Left forelimb (tissue), 1 donor: ENCODE measurements around the gene MCU.
"Not testable (repeated sequence)": the region's sequence is repeated elsewhere in the genome, so short reads cannot be mapped to it uniquely, and the experiment has no call there.

ENCODE experiments used
- DNase-seq: peaks from one replicate; pipeline ENCODE4 v3.0.0-alpha.2; 2018; ENCODE audit warnings: low spot score

Gene MCU

GRCh38 chr10:72686430-72686829 is 5.5 kb upstream of the MCU start:
- DNase-seq = not testable (repeated sequence)

- no peak for DNase-seq
Observed at GRCh38 chr10:72687035-72687434, 4.9 kb upstream of the MCU start.

- no peak for DNase-seq
Observed at GRCh38 chr10:72688208-72688651, 3.7 kb upstream of the MCU start.

- DNase-seq = no peak
Observed at GRCh38 chr10:72689660-72690059, 2.3 kb upstream of the MCU start.

GRCh38 chr10:72690071-72690755 is 1.7 kb upstream of the MCU start:
- DNase-seq = no peak

GRCh38 chr10:72691470-72691862 is 477 bp upstream of the MCU start:
- no peak for DNase-seq

- DNase-seq = no peak
Observed at GRCh38 chr10:72692744-72692993, 726 bp downstream of the MCU start.

- no peak for DNase-seq
Observed at GRCh38 chr10:72692994-72693781, 1.2 kb downstream of the MCU start.

- no peak for DNase-seq
Observed at GRCh38 chr10:72694476-72695369, 2.8 kb downstream of the MCU start.

- no peak for DNase-seq
Observed at GRCh38 chr10:72695496-72695895, 3.6 kb downstream of the MCU start.

GRCh38 chr10:72697716-72698115 is 5.8 kb downstream of the MCU start:
- no peak for DNase-seq

- DNase-seq = not testable (repeated sequence)
Observed at GRCh38 chr10:72702465-72702864, 10.5 kb downstream of the MCU start.

GRCh38 chr10:72702868-72703581 is 11.1 kb downstream of the MCU start:
- DNase-seq = no peak

- no peak for DNase-seq
Observed at GRCh38 chr10:72704117-72704516, 12.2 kb downstream of the MCU start.

- DNase-seq = no peak
Observed at GRCh38 chr10:72709041-72709440, 17.1 kb downstream of the MCU start.

GRCh38 chr10:72712136-72712535 is 20.2 kb downstream of the MCU start:
- DNase-seq = no peak

- no peak for DNase-seq
Observed at GRCh38 chr10:72719941-72720592, 28.1 kb downstream of the MCU start.

- DNase-seq = no peak
Observed at GRCh38 chr10:72720814-72721660, 29.1 kb downstream of the MCU start.

GRCh38 chr10:72727130-72727529 is 35.2 kb downstream of the MCU start:
- no peak for DNase-seq

- DNase-seq = no peak
Observed at GRCh38 chr10:72728462-72728861, 36.5 kb downstream of the MCU start.

- no peak for DNase-seq
Observed at GRCh38 chr10:72729528-72729927, 37.6 kb downstream of the MCU start.
